ENCODE results near the gene RABGAP1. TPM values are rescaled to one million over a fixed set of nuclear protein-coding genes. Genes with fewer than 3 reads are reported as not detected.

RABGAP1 gene
- total and polyA plus RNA-seq, 2 experiments from 2014 or later, result 8.5 to 33.9 TPM

DNA sequence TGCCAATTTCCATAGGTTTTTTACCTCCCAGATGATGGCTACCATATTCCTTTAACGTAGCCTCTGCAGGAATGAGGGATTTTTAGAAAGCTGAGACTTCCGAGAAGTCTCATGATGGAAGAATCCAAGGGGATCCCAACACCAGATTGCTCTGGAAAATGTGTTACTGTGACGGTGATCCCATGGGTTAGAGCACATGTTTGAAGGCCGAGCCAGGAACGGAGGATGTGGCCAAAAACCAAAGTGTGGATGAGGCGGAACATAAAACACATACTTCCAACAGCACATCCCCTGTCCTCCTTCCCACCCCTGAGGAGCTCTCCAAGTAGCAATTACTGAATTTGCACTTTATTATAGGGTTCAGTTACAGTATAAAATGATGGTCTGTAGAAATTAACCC is 175.2 kb downstream of the RABGAP1 start (continued):
- TF ChIP-seq, protein P1, sequence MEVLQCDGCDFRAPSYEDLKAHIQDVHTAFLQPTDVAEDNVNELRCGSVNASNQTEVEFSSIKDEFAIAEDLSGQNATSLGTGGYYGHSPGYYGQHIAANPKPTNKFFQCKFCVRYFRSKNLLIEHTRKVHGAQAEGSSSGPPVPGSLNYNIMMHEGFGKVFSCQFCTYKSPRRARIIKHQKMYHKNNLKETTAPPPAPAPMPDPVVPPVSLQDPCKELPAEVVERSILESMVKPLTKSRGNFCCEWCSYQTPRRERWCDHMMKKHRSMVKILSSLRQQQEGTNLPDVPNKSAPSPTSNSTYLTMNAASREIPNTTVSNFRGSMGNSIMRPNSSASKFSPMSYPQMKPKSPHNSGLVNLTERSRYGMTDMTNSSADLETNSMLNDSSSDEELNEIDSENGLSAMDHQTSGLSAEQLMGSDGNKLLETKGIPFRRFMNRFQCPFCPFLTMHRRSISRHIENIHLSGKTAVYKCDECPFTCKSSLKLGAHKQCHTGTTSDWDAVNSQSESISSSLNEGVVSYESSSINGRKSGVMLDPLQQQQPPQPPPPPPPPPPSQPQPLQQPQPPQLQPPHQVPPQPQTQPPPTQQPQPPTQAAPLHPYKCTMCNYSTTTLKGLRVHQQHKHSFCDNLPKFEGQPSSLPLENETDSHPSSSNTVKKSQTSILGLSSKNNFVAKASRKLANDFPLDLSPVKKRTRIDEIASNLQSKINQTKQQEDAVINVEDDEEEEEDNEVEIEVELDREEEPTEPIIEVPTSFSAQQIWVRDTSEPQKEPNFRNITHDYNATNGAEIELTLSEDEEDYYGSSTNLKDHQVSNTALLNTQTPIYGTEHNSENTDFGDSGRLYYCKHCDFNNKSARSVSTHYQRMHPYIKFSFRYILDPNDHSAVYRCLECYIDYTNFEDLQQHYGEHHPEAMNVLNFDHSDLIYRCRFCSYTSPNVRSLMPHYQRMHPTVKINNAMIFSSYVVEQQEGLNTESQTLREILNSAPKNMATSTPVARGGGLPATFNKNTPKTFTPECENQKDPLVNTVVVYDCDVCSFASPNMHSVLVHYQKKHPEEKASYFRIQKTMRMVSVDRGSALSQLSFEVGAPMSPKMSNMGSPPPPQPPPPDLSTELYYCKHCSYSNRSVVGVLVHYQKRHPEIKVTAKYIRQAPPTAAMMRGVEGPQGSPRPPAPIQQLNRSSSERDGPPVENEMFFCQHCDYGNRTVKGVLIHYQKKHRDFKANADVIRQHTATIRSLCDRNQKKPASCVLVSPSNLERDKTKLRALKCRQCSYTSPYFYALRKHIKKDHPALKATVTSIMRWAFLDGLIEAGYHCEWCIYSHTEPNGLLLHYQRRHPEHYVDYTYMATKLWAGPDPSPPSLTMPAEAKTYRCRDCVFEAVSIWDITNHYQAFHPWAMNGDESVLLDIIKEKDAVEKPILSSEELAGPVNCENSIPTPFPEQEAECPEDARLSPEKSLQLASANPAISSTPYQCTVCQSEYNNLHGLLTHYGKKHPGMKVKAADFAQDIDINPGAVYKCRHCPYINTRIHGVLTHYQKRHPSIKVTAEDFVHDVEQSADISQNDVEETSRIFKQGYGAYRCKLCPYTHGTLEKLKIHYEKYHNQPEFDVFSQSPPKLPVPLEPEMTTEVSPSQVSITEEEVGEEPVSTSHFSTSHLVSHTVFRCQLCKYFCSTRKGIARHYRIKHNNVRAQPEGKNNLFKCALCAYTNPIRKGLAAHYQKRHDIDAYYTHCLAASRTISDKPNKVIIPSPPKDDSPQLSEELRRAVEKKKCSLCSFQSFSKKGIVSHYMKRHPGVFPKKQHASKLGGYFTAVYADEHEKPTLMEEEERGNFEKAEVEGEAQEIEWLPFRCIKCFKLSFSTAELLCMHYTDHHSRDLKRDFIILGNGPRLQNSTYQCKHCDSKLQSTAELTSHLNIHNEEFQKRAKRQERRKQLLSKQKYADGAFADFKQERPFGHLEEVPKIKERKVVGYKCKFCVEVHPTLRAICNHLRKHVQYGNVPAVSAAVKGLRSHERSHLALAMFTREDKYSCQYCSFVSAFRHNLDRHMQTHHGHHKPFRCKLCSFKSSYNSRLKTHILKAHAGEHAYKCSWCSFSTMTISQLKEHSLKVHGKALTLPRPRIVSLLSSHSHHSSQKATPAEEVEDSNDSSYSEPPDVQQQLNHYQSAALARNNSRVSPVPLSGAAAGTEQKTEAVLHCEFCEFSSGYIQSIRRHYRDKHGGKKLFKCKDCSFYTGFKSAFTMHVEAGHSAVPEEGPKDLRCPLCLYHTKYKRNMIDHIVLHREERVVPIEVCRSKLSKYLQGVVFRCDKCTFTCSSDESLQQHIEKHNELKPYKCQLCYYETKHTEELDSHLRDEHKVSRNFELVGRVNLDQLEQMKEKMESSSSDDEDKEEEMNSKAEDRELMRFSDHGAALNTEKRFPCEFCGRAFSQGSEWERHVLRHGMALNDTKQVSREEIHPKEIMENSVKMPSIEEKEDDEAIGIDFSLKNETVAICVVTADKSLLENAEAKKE (CRISPR knock-in tag; IDR thresholded peaks at IDR 0.05), result no peak
- TF ChIP-seq, protein P2, sequence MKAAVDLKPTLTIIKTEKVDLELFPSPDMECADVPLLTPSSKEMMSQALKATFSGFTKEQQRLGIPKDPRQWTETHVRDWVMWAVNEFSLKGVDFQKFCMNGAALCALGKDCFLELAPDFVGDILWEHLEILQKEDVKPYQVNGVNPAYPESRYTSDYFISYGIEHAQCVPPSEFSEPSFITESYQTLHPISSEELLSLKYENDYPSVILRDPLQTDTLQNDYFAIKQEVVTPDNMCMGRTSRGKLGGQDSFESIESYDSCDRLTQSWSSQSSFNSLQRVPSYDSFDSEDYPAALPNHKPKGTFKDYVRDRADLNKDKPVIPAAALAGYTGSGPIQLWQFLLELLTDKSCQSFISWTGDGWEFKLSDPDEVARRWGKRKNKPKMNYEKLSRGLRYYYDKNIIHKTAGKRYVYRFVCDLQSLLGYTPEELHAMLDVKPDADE (IDR thresholded peaks at IDR 0.05), result no peak
- no peak for TF ChIP-seq EZH2 (IDR thresholded peaks at IDR 0.05; ENCODE audit: low read depth, unreplicated experiment)
- TF ChIP-seq STAT1 (IDR thresholded peaks at IDR 0.05; ENCODE audit: unreplicated experiment), result no peak

DNA sequence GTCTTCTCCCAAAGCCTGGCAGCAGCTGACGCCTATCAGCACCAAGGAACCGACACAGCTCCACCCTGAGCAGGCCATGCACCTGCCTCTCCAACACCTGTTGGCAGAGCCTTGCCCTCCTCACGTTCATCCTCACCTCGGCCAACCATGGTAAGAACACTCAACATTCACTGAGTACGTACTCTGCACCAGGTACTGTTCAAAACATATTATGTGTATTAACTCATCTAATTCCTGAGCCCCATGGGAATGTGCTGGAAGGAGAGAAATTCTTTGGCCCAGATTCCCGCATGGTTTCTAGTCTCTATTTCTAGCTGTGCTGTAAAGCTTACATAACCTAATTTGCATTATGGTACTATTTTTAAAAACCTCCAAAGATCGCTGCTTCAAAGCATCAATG is 178.7 kb downstream of the RABGAP1 start:
- 0 out of 2 replicates have a peak, but pooled peaks cover 5% of the 10 kb centered on the region for H3K36me3 ChIP-seq (ENCODE audit: insufficient read depth)
- TF ChIP-seq, protein P3, sequence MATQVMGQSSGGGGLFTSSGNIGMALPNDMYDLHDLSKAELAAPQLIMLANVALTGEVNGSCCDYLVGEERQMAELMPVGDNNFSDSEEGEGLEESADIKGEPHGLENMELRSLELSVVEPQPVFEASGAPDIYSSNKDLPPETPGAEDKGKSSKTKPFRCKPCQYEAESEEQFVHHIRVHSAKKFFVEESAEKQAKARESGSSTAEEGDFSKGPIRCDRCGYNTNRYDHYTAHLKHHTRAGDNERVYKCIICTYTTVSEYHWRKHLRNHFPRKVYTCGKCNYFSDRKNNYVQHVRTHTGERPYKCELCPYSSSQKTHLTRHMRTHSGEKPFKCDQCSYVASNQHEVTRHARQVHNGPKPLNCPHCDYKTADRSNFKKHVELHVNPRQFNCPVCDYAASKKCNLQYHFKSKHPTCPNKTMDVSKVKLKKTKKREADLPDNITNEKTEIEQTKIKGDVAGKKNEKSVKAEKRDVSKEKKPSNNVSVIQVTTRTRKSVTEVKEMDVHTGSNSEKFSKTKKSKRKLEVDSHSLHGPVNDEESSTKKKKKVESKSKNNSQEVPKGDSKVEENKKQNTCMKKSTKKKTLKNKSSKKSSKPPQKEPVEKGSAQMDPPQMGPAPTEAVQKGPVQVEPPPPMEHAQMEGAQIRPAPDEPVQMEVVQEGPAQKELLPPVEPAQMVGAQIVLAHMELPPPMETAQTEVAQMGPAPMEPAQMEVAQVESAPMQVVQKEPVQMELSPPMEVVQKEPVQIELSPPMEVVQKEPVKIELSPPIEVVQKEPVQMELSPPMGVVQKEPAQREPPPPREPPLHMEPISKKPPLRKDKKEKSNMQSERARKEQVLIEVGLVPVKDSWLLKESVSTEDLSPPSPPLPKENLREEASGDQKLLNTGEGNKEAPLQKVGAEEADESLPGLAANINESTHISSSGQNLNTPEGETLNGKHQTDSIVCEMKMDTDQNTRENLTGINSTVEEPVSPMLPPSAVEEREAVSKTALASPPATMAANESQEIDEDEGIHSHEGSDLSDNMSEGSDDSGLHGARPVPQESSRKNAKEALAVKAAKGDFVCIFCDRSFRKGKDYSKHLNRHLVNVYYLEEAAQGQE (IDR thresholded peaks at IDR 0.05; ENCODE audit: unreplicated experiment), result no peak
- TF ChIP-seq POLR2AphosphoS5 (IDR thresholded peaks at IDR 0.05; ENCODE audit: low read depth) (no peak), EZH2phosphoT487 (IDR thresholded peaks at IDR 0.05; ENCODE audit: unreplicated experiment) (no peak), ZNF114 (CRISPR knock-in tag; IDR thresholded peaks at IDR 0.05) (no peak), JUNB (IDR thresholded peaks at IDR 0.05; ENCODE audit: unreplicated experiment) (no peak), CREB1 (CRISPR knock-in tag; IDR thresholded peaks at IDR 0.05; ENCODE audit: low read depth) (no peak), EZH2 (IDR thresholded peaks at IDR 0.05; ENCODE audit: low read depth, unreplicated experiment) (no peak)
- TF ChIP-seq, protein P4, sequence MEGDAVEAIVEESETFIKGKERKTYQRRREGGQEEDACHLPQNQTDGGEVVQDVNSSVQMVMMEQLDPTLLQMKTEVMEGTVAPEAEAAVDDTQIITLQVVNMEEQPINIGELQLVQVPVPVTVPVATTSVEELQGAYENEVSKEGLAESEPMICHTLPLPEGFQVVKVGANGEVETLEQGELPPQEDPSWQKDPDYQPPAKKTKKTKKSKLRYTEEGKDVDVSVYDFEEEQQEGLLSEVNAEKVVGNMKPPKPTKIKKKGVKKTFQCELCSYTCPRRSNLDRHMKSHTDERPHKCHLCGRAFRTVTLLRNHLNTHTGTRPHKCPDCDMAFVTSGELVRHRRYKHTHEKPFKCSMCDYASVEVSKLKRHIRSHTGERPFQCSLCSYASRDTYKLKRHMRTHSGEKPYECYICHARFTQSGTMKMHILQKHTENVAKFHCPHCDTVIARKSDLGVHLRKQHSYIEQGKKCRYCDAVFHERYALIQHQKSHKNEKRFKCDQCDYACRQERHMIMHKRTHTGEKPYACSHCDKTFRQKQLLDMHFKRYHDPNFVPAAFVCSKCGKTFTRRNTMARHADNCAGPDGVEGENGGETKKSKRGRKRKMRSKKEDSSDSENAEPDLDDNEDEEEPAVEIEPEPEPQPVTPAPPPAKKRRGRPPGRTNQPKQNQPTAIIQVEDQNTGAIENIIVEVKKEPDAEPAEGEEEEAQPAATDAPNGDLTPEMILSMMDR (conservative IDR thresholded peaks at IDR 0.05; ENCODE audit: low read depth in 2 of 2), result no peak

More for the DNA sequence above, 178.7 kb downstream of the RABGAP1 start:
- DNase-seq (ENCODE audit: low spot score) (no peak), ATAC-seq (no peak)
- H3K27me3 ChIP-seq (ENCODE audit: insufficient read depth), result no peaks in the 10 kb centered on the region
- no peaks in the 10 kb centered on the region for H3K9me2 ChIP-seq (ENCODE audit: insufficient read depth)
- Mint-ChIP-seq H3K27ac (no peak overlapping the region), H3K4me1 (peaks cover 15% of the 10 kb centered on the region), H3K9me3 (no peaks in the 10 kb centered on the region; the same call in 1 of the 3 replicates), H3K27me3 (ENCODE audit: insufficient read depth, low read depth, poor library complexity) (peaks cover 3% of the 10 kb centered on the region), H3K36me3 (ENCODE audit: low read depth) (peaks cover 16% of the 10 kb centered on the region; the same call in 2 of the 3 replicates), H3K4me3 (no peak overlapping the region)
- peaks cover 11% of the 10 kb centered on the region; the same call in 1 of the 2 replicates for H3K4me1 ChIP-seq (ENCODE audit: insufficient read depth)
- no peak overlapping the region for H2AFZ ChIP-seq
- H3K27ac ChIP-seq (ENCODE audit: low read depth), result peak overlapping the region; percentile 39; the same call in 1 of the 2 replicates
- H4K20me1 ChIP-seq (replicated peaks; ENCODE audit: insufficient read depth), result peaks cover 11% of the 10 kb centered on the region; the same call in 1 of the 2 replicates
- no peak overlapping the region for H3K4me2 ChIP-seq
- H3K79me2 ChIP-seq (replicated peaks; ENCODE audit: insufficient read depth), result no peaks in the 10 kb centered on the region
- H3K4me3 ChIP-seq, result no peak overlapping the region
- H3F3A ChIP-seq (replicated peaks; ENCODE audit: low read depth), result no peaks in the 10 kb centered on the region

Measured in GM23338 (cell line).